GM19023 (cell line): ENCODE measurements around the gene PTEN.
A peak's percentile ranks its signal among the peaks of the same experiment; 100 is the strongest.
"Not testable (repeated sequence)": the region's sequence is repeated elsewhere in the genome, so short reads cannot be mapped to it uniquely, and the experiment has no call there.

Source experiments
- ATAC-seq: cut with Tn5 transposase; IDR thresholded peaks from one replicate; pipeline ENCODE4 v1.9.1; 2021; ENCODE audit warnings: mild to moderate bottlenecking, moderate library complexity; ENCODE audit not compliant: unreplicated experiment

PTEN gene

DNA sequence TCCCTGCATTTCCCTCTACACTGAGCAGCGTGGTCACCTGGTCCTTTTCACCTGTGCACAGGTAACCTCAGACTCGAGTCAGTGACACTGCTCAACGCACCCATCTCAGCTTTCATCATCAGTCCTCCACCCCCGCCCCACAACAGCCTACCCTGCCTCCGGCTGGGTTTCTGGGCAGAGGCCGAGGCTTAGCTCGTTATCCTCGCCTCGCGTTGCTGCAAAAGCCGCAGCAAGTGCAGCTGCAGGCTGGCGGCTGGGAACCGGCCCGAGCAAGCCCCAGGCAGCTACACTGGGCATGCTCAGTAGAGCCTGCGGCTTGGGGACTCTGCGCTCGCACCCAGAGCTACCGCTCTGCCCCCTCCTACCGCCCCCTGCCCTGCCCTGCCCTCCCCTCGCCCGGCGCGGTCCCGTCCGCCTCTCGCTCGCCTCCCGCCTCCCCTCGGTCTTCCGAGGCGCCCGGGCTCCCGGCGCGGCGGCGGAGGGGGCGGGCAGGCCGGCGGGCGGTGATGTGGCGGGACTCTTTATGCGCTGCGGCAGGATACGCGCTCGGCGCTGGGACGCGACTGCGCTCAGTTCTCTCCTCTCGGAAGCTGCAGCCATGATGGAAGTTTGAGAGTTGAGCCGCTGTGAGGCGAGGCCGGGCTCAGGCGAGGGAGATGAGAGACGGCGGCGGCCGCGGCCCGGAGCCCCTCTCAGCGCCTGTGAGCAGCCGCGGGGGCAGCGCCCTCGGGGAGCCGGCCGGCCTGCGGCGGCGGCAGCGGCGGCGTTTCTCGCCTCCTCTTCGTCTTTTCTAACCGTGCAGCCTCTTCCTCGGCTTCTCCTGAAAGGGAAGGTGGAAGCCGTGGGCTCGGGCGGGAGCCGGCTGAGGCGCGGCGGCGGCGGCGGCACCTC, at the start of gene PTEN, which contains the start of gene KLLN:
Gene PTEN (plus strand): TSS at position 573 of the 891 bp plus-strand sequence. CDS start 845 bp downstream, outside the sequence.
Gene KLLN (minus strand): TSS at position 481 of the 891 bp plus-strand sequence. CDS start 1,046 bp downstream, outside the sequence.
- ATAC-seq: peak; percentile 32

DNA sequence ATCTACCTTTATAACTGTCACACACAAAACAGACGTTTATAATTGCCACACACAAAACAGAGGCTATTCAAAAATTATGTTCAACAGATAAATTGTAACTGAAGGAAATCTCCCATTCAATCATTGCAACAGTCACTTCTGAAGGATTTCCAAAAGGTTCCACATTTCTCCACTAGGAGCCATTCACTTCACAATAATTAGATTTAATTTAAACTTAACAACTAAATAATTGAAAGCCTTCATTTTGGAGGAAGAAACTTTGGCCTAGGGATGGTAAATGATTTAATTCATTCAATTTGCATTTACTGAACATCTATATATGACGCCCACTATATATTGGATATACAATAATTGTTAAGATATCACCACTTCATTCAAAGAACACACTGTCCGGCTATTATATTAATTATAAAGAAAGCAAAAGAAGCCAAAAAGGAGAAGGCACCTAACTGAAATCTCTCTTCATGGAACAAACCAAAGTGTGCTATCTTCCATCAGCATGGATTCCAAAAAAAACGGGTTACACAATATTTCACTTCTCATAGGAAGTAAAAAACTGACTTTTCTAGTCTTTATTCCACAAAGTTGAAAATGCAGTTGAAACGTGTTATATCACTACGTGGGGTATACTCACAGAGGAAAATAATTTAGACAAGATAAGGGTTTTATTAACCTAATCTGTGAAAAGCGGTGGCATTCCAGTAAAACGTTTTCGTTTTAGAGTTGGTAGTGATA, 47.1 kb upstream of the PTEN start:
- no peak for ATAC-seq

- no peak for ATAC-seq
Observed at GRCh38 chr10:87816898-87817608, 46.4 kb upstream of the PTEN start.

DNA sequence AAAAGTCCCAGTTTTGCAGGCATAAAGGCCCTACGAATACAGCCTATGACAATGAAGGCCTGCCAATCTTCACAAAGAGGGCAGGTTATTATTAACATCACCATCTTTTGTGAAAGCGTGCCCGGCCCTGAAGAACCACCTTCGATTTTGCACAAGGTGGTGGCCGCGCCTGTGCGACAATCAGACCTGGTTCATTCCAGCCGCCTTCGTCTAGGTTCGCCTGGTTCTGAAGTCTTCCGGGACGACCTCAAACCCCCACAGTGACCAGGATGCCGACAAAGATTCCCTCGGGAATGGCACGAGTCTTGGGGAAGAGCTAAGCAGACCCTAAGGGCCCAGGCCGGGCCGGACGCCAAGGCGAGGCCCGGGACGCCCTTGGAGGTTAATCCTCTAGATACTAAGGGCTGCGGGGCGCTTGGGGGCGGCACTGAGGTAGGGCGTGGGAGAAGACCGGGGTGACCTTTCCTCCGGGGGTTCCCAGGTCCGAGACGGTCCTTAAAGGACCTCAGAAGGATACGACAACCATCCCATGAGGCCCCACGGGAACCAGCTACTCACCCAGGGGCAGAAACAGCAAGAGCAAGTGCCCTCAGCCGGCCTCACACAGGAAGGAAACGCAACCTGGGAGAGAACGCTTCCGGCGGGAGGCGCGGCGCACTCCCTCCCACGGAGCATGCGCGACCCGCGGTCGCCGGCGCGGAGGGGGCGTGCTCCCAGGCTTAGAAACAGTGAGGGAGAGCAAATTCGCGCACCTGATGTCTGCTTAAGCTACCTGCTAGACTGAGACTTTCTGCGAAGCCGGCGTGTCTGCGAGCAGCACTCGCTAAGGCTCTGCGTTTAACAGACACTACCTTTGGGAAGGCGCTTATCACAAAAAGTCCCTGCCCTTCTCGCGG, 45.6 kb upstream of the PTEN start, which contains the start of gene ATAD1:
Gene ATAD1 (minus strand): TSS at position 618 of the 896 bp plus-strand sequence. CDS start 3,627 bp downstream, outside the sequence.
- peak; percentile 76 for ATAC-seq

GRCh38 chr10:87818505-87819288, 44.7 kb upstream of the PTEN start:
- ATAC-seq: peak; percentile 48

- no peak for ATAC-seq
Observed at GRCh38 chr10:87819289-87819585, 44.2 kb upstream of the PTEN start.

DNA sequence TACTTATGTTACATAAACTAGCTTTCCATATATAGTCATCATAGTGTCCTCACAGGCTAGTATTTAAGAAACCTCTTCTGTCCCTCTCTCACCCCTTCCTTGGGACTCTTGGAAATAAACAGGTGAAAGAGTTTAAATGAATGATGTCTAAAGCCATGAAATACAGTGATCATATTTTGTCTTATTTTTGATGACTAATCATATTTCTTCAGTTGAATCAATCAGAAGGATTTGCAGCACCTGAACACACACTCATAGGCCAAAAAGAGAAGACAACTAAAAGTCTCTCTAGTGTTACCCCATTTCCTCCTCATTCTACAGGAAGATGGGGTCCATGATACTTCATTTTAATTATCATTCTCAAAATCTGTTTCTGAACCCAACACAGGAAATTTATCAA, 36.8 kb upstream of the PTEN start:
- ATAC-seq: no peak

DNA sequence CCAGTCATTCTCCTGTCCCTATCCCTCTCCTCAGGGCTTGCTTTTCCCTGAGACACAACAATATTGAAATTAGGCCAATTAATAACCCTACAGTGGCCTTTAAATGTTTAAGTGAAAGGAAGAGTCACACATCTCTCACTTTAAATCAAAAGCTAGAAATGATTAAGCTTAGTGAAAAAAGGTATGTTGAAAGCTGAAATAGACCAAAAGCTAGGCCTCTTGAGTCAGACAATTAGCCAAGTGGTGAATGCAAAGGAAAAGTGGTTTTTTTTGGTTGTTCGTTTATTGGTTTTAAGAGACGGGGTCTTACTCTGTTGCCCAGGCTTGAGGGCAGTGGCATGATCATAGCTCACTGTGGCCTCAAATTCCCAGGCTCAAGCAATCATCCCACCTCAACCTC, 35.7 kb upstream of the PTEN start:
- no peak for ATAC-seq

GRCh38 chr10:87829051-87829450, 34.4 kb upstream of the PTEN start:
- not testable (repeated sequence) for ATAC-seq

GRCh38 chr10:87829986-87830729, 33.3 kb upstream of the PTEN start:
- ATAC-seq: no peak

DNA sequence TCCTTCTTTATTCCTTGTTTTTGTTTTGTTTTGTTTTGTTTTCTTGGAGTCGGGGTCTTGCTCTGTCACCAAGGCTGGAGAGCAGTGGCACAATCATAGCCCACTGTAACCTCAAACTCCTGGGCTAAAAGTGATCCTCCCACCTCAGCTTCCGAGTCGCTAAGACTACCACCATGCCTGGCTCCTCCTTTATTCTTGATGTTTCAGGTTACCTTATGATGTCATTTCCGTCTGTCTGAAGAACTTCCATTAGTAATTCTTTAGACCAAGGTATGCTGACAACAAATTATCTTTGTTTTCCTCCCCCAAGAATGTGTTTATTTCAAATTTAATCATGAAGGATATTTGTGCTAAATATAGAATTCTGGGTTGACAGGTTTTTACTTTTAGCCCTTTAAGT, 27.3 kb upstream of the PTEN start:
- no peak for ATAC-seq

DNA sequence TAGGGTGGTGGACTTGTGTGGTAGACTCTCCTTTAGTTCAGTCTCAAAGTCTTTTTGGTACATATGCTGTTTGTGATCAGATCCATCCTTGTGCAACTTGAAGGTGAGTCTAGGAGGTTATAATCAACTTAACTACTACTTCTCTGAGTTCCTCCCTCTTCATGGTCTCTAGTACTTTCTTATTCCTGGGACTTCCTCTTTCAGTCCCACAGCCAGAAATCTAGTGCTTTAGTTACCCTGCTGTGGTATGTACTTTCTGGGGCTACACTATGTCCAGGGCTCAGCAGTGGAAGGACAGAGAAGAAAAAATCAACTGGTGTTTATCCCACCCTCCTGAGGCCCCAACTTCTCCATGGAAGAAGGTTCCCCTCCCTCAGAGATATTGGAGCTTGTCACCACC, 26.0 kb upstream of the PTEN start:
- no peak for ATAC-seq

DNA sequence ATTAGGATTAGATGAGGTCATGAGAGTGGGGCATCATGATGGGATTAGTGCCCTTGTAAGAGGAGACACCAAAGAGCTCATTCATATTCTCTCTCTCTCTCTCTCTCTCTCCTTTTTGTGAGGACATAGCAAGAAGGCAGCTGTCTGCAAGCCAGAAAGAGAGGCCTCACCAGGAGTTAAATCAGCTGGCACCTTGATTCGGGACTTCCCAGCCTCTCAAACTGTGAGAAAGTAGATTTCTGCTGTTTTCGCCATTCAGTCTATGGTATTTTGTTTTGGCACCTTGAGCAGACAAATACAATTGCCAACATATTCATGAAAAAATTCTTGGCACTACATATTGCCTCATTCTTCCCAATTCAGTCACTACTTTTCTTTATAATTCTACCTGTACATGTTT, 24.8 kb upstream of the PTEN start:
- ATAC-seq: no peak

- no peak for ATAC-seq
Observed at GRCh38 chr10:87841186-87841585, 22.2 kb upstream of the PTEN start.

GRCh38 chr10:87842220-87842641, 21.2 kb upstream of the PTEN start:
- no peak for ATAC-seq

DNA sequence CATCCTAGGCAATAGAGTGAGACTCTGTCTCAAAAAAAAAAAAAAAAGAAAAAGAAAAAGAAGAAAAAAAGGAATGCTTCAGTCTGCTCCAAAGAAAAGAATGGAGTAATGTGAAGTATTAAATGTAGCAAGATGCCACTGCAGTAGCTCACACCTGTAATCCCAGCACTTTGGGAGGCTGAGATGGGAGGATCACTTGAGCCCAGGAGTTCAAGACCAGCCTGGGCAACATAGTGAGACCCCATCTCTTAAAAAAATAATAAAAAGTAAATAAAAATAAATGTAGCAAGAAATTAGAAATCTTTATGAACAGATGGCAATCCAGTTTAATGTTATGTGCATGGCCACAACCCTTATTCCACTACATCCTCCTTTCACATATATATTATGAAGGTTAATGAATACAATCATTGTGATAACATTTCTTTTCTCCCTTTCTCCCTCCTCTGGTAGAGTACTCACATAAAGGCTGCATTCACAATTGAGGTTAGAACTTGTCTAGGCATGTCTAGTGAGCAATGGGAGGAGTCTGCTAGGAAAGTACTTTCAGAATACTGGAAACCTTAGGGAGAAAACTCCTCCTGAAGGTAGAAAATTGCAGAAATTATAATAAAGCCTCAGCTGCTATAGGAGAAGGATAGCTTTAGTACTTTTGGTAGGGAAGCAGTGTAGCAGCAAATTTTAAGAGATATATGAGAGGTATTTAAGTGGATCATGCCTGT, 20.5 kb upstream of the PTEN start:
- ATAC-seq: no peak

DNA sequence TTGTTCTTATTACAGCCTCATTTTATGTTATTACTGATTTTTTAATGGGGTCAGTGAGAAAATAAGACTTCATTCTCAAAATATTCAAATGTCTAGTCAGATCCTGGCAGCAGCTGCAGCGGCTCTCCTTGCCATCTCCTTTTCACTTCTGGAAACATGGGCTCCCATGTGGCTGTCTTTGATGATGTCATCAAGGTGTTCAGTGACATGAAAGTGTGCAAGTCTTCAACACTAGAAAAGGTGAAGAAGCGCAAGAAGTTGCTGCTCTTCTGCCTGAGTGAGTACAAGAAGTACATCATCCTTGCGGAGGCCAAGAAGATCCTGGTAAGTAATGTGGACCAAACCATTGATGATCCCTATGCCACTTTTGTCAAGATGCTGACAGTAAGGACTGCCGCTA, 19.7 kb upstream of the PTEN start:
- ATAC-seq: no peak
